Measurements from ENCODE around the gene RAPH1.

The RAPH1 gene

DNA sequence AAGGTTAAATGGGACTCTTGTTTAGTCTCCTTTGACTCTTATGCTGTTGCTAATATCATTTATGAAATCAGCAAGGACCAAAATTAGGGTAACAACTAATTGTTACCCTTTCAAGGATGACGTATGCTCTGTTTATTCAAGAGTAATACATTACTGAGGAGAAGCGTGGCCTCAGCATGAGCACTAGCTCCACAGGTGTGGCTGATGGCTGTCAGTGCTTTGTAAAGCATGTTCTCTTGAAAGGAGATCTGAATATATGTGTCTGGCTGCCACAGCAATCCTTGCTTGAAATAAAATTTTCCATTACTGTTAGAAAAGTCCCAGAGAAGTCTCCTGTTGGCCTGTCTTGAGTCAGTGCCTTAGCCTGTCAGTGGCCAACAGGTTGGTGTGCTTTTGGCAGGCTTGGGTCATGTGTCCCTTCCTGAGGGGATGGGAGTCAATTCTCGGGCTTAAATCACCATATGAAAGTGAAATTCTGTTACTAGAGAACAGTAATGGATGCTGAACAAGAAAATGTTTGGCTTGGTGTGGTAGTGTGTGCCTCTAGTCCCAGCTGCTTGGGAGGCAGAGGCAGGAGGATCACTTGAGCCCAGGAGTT, 174.2 kb downstream of the RAPH1 start:
- no peak for DNase-seq

DNA sequence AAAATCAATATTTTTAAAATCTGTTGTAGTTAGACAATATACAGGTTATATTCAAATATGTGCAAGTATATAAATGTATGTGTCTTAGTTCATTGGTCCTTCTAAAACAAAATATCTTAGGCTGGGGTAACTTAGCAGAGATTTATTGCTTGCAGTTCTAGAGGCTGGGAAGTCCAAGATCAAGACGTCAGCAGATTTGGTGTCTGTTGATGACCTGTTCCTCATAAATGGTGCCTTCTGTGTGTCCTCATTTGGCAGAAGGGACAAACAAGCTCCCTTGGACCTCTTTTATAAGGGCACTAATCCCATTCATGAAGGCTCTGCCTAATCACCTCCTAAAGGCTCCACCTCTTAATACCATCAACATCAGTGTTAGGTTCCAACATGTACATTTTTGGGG, 175.7 kb downstream of the RAPH1 start:
- DNase-seq: no peak

DNA sequence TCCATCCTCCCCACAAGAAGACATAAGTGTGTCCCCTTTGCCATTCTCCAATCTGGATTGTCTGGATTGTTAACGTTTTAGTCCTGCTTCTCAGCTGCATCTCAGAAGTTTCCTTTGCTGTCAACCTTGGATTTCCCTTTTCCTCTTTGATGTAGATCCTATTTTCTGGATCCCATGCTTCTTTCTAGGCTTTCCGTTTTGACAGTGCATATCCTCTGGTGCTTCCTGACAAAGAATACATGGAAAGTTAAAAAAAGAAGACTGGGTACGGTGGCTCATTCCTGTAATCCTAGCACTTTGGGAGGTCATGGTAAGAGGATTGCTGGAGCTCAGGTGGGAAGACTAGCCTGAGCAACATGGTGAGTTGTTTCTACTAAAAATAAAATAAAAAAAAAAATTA, 180.1 kb downstream of the RAPH1 start:
- DNase-seq: no peak

DNA sequence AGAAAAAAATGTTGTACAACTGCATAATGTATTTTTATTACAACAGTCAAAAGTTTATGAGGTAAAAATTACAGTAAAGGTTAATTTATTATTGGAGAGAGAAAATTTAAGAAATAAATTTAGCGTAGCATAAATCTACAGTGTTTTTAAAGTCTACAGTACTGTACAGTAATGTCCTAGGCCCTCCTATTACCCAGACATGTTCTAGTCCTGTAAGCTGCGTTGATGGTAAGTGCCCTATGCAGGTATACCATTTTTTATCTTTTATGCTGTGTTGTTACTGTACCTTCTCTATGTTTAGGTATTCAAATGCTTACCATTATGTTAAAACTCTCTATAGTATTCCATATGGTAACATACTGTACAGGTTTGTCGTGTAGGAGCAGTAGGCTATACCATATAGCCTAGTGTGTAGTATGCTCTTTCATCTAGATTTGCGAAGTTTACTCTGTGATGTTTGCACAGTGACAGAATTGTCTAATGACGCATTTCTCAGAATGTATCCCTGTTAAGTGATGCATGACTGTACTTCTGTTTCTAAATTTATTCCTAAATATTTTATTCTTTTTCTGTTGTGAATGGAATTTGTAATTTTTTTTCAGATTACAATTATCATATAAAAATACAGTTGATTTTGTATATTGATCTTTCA, 182.4 kb downstream of the RAPH1 start:
- no peak for DNase-seq

DNA sequence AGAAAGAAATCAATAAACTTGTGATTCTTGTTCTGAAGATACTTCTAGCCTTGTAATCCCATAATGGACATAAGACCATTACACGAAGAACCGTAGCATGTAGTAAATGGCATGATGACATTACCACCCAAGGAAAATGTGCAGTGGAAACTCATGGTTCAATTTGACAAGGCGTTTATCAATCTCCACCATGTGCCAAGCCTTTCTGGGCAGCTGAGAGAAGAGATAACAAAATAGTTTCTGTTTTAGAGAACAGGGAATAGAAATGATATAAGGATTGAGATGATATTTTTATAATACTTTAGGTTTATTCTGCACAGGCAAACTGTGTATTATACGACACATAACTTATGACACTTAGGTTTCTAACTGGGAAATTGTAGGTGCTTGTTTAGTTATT, 187.7 kb downstream of the RAPH1 start:
- DNase-seq: no peak

DNA sequence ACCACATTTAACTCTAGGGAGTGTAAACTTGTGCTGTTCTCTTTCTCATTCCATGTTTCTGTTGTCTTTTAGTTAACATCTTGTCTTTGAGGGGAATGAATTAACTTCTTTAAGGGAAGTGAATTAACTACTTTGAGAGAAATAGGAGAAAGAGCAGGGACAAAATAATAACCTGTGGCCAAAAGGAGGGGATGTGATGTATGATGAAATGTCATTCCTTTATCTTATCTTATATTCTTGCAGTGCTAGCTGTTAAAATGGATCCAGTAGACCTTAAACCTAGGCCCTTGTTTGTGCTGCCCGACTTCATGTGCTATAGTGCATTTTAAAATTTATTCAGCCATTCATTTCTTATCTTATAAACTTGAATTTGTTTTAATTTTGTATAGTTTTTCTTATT, 188.5 kb downstream of the RAPH1 start:
- no peak for DNase-seq

DNA sequence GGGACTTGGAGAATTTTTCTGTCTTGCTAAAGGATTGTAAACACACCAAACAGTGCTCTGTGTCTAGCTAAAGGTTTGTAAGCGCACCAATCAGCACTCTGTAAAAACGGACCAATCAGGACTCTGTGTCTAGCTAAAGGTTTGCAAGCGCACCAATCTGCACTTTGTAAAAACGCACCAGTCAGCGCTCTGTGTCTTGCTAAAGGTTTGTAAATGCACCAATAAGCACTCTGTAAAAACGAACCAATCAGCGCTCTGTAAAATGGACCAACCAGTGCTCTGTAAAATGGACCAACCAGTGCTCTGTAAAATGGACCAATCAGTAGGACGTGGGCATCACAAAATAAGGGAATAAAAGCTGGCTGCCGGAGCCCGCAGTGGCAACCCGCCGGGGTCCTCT, 190.4 kb downstream of the RAPH1 start:
- DNase-seq: no peak

Data from NCI-H1417 treated with DMSO at 0.1 percent for 48 hours (cell line).